Calu3 (cell line): ENCODE data around the gene ECPAS. TPM values are rescaled to one million over a fixed set of nuclear protein-coding genes. Genes with fewer than 3 reads are reported as not detected.

ENCODE experiments used
- BruUV-seq: library from RNA; stranded (reverse); fragments of 400-500 nt; replicated peaks from 2 replicates; lab custom pipeline; 2021; lab: Mats Ljungman, UMichigan
- CTCF ChIA-PET: fragments of 300-600 bp; sonication (Branson Sonifier 250); formaldehyde crosslinking; loops from one replicate; lab custom pipeline; 2022; ENCODE audit warnings: antibody characterized with exemption; lab: Charles Lee
- DNase-seq: peaks from one replicate; pipeline ENCODE4 v3.0.0; 2022
- H3K27ac Mint-ChIP-seq: one replicate; pipeline ENCODE4 v1.8.0; 2022; ENCODE audit warnings: mixed read lengths; ENCODE audit not compliant: unreplicated experiment
- H3K27me3 Mint-ChIP-seq: one replicate; pipeline ENCODE4 v1.8.0; 2022; ENCODE audit warnings: mixed read lengths; ENCODE audit not compliant: unreplicated experiment
- H3K36me3 Mint-ChIP-seq: one replicate; pipeline ENCODE4 v1.8.0; 2022; ENCODE audit warnings: mild to moderate bottlenecking, moderate library complexity, mixed read lengths; ENCODE audit not compliant: insufficient read depth, unreplicated experiment
- H3K4me1 Mint-ChIP-seq: one replicate; pipeline ENCODE4 v1.8.0; 2022; ENCODE audit warnings: mild to moderate bottlenecking, low read depth, mixed read lengths; ENCODE audit not compliant: unreplicated experiment
- H3K4me3 Mint-ChIP-seq: one replicate; pipeline ENCODE4 v1.8.0; 2022; ENCODE audit warnings: mild to moderate bottlenecking, low read depth, moderate library complexity, mixed read lengths; ENCODE audit not compliant: unreplicated experiment
- H3K9me3 Mint-ChIP-seq: one replicate; pipeline ENCODE4 v1.8.0; 2022; ENCODE audit warnings: low read depth, mixed read lengths; ENCODE audit not compliant: unreplicated experiment
- intact Hi-C: fragments of 100-400 bp; cut with micrococcal nuclease; formaldehyde crosslinking; loops from one replicate; pipeline ENCODE4 v1.10.0; 2022; ENCODE audit not compliant: unreplicated experiment
- total RNA-seq: library from RNA; stranded (reverse); gene quantifications from 2 replicates; pipeline ENCODE4 v1.2.3, GENCODE V29; 2022
- TF ChIP-seq, protein P1 (sequence below): fragments of 200-600 bp; IDR thresholded peaks from one replicate; pipeline ENCODE4 v1.8.0; 2022; ENCODE audit warnings: antibody characterized with exemption; ENCODE audit not compliant: unreplicated experiment

Gene ECPAS
- total RNA-seq, 1 experiment from 2014 or later = 57.8 TPM

DNA sequence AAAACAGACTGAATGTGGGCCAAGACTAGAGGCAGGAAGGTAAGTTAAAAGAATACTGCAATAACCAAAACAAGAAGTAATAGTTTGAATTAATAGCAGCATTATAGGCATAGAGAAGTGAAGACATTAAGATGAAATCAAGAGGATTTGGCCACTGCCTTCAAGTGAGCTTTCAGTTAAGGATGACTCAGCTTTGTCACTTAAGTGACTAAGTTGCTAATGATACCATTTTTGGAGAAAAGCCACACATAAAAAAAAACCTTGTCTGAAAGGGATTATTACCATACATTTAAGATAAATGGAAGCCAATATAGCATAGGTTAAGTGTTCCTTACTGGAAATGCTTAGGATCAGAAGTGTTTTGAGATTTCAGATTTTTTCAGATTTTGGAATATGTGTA lies 57.0 kb downstream of the ECPAS start:
- no peak for DNase-seq
- Mint-ChIP-seq H3K9me3 (no peaks in the 10 kb centered on the region), H3K36me3 (peaks cover 29% of the 10 kb centered on the region), H3K4me3 (no peak overlapping the region), H3K27me3 (no peaks in the 10 kb centered on the region), H3K4me1 (no peaks in the 10 kb centered on the region), H3K27ac (no peak overlapping the region)
- intact Hi-C loops = no loop called here
- no TSS peak for BruUV-seq
- TF ChIP-seq, protein P1, sequence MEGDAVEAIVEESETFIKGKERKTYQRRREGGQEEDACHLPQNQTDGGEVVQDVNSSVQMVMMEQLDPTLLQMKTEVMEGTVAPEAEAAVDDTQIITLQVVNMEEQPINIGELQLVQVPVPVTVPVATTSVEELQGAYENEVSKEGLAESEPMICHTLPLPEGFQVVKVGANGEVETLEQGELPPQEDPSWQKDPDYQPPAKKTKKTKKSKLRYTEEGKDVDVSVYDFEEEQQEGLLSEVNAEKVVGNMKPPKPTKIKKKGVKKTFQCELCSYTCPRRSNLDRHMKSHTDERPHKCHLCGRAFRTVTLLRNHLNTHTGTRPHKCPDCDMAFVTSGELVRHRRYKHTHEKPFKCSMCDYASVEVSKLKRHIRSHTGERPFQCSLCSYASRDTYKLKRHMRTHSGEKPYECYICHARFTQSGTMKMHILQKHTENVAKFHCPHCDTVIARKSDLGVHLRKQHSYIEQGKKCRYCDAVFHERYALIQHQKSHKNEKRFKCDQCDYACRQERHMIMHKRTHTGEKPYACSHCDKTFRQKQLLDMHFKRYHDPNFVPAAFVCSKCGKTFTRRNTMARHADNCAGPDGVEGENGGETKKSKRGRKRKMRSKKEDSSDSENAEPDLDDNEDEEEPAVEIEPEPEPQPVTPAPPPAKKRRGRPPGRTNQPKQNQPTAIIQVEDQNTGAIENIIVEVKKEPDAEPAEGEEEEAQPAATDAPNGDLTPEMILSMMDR = no peak
- CTCF ChIA-PET = interaction anchor here (0.7 kb wide), 1 partner anchor 845 kb away, joined by 3 read pairs; no protein-coding TSS in a partner anchor

DNA sequence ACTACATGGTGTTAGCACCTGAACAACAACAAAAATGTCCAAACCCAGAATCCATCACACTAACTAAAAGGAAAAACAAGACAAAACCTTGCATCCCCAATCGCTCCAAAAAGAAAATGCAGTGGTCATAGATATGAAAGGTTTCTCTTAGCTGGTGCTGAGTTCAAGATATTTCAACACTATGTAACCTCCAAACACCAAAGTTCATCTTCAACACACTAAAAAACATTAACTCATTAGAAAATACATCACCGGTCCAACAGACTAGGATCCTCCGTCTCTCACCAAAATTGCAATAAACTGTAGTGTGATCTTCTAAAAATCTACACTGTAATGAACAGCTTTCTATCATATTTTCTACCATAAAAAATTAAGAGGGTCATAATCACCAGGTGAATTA lies 60.8 kb downstream of the ECPAS start:
- H3K4me3 Mint-ChIP-seq = no peak overlapping the region
- H3K27ac Mint-ChIP-seq = no peak overlapping the region
- no peaks in the 10 kb centered on the region for H3K4me1 Mint-ChIP-seq
- BruUV-seq = no TSS peak
- CTCF ChIA-PET = no interaction called here
- no peaks in the 10 kb centered on the region for H3K9me3 Mint-ChIP-seq
- H3K27me3 Mint-ChIP-seq = no peaks in the 10 kb centered on the region
- intact Hi-C loops = no loop called here
- no peak for DNase-seq
- H3K36me3 Mint-ChIP-seq = peaks cover 29% of the 10 kb centered on the region
- TF ChIP-seq, protein P1 = no peak

DNA sequence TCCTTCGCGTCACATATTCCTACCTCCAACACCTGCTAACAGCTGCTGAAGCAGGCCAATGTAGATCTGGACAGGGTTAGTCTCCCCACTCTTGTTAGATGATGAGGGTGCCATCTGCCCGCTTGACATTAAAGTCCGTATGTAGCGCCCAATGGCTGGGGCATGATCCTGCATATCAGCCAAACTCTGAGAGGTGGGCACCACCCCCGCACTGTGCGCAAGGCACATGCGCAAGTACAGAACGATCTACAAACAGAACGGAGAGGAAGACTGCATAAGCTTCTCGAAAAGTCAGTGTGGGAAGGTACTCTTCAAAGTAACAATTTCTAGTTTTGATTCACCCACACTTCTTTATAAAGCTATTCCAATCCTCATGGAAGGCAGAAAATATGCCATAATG lies 69.8 kb downstream of the ECPAS start:
- no peak overlapping the region for H3K4me3 Mint-ChIP-seq
- H3K27me3 Mint-ChIP-seq = no peaks in the 10 kb centered on the region
- intact Hi-C loops = no loop called here
- no peak for DNase-seq
- no peak overlapping the region for H3K27ac Mint-ChIP-seq
- no peaks in the 10 kb centered on the region for H3K4me1 Mint-ChIP-seq
- BruUV-seq = no TSS peak
- no peaks in the 10 kb centered on the region for H3K9me3 Mint-ChIP-seq
- CTCF ChIA-PET = no interaction called here
- peaks cover 33% of the 10 kb centered on the region for H3K36me3 Mint-ChIP-seq
- TF ChIP-seq, protein P1 = no peak

DNA sequence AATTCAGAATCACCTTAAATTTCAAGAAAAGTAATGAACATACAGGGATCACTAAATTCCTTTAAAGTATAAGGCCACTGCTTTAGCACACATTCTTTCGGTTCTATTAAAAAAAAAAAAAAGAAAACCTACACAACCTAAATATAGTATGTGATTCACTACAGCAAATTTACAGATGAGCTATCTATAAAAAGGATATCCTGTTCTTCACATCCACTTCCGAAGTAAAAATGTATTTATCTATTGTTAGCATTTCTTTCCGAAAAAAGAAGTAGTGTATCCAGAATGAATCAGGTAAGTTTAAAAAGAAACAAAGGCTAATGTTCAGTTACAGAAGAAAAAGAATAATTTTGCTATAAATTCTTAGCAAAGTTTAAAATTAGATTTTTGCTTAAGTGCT lies 70.2 kb downstream of the ECPAS start:
- CTCF ChIA-PET = no interaction called here
- DNase-seq = no peak
- Mint-ChIP-seq H3K36me3 (peaks cover 33% of the 10 kb centered on the region), H3K4me1 (no peaks in the 10 kb centered on the region), H3K4me3 (no peak overlapping the region), H3K27ac (no peak overlapping the region), H3K9me3 (no peaks in the 10 kb centered on the region), H3K27me3 (no peaks in the 10 kb centered on the region)
- TF ChIP-seq, protein P1 = no peak
- BruUV-seq = no TSS peak
- intact Hi-C loops = no loop called here
